ENCODE measurements around the gene CYFIP1.

Gene CYFIP1

GRCh38 chr15:22889146-22889818 is 90.9 kb downstream of the CYFIP1 start:
- no peak for DNase-seq (ENCODE audit: low read depth)

- DNase-seq (ENCODE audit: low read depth) = no peak
These were observed 91.9 kb downstream of the CYFIP1 start for GRCh38 chr15:22888120-22888859.

GRCh38 chr15:22887157-22887951 is 92.8 kb downstream of the CYFIP1 start:
- DNase-seq (ENCODE audit: low read depth) = no peak

- no peak for DNase-seq (ENCODE audit: low read depth)
These were observed 95.0 kb downstream of the CYFIP1 start for GRCh38 chr15:22885120-22885519.

GRCh38 chr15:22884344-22884743 is 95.8 kb downstream of the CYFIP1 start:
- no peak for DNase-seq (ENCODE audit: low read depth)

GRCh38 chr15:22883196-22883595 is 97.0 kb downstream of the CYFIP1 start:
- no peak for DNase-seq (ENCODE audit: low read depth)

GRCh38 chr15:22881739-22882440 is 98.3 kb downstream of the CYFIP1 start:
- DNase-seq (ENCODE audit: low read depth) = no peak

GRCh38 chr15:22880981-22881738 is 99.0 kb downstream of the CYFIP1 start:
- no peak for DNase-seq (ENCODE audit: low read depth)

GRCh38 chr15:22880068-22880980 is 99.8 kb downstream of the CYFIP1 start:
- DNase-seq (ENCODE audit: low read depth) = no peak

- DNase-seq (ENCODE audit: low read depth) = no peak
These were observed 102.1 kb downstream of the CYFIP1 start for GRCh38 chr15:22878103-22878502.

GRCh38 chr15:22877607-22878006 is 102.6 kb downstream of the CYFIP1 start:
- DNase-seq (ENCODE audit: low read depth) = no peak

- DNase-seq (ENCODE audit: low read depth) = no peak
These were observed 103.1 kb downstream of the CYFIP1 start for GRCh38 chr15:22877117-22877516.

GRCh38 chr15:22874966-22875365 is 105.2 kb downstream of the CYFIP1 start:
- no peak for DNase-seq (ENCODE audit: low read depth)

GRCh38 chr15:22874256-22874655 is 105.9 kb downstream of the CYFIP1 start:
- no peak for DNase-seq (ENCODE audit: low read depth)

GRCh38 chr15:22873841-22874240 is 106.3 kb downstream of the CYFIP1 start:
- DNase-seq (ENCODE audit: low read depth) = no peak

GRCh38 chr15:22872936-22873701 is 107.0 kb downstream of the CYFIP1 start:
- DNase-seq (ENCODE audit: low read depth) = no peak

- DNase-seq (ENCODE audit: low read depth) = no peak
These were observed 108.6 kb downstream of the CYFIP1 start for GRCh38 chr15:22871481-22872086.

GRCh38 chr15:22870865-22871264 is 109.3 kb downstream of the CYFIP1 start:
- no peak for DNase-seq (ENCODE audit: low read depth)

- no peak for DNase-seq (ENCODE audit: low read depth)
These were observed 110.3 kb downstream of the CYFIP1 start for GRCh38 chr15:22869856-22870255.

All from stimulated activated CD8-positive, alpha-beta memory T cell treated with anti-CD3 and anti-CD28 coated beads, Interleukin-12 subunit alpha, Interleukin-12 subunit beta, amount 100 ng/mL, for 4 hours (primary cell).